ENCODE measurements around the gene MYL10.
A peak's percentile ranks its signal among the peaks of the same experiment; 100 is the strongest.
"Not testable (repeated sequence)": the region's sequence is repeated elsewhere in the genome, so short reads cannot be mapped to it uniquely, and the experiment has no call there.

Gene MYL10

GRCh38 chr7:101617451-101618206, 11.5 kb downstream of the MYL10 start:
- no peak for DNase-seq

GRCh38 chr7:101615446-101615845, 13.7 kb downstream of the MYL10 start:
- no peak for DNase-seq

- DNase-seq: no peak
These were observed 14.2 kb downstream of the MYL10 start for GRCh38 chr7:101614939-101615302.

- DNase-seq: no peak
These were observed 14.8 kb downstream of the MYL10 start for GRCh38 chr7:101614098-101614938.

GRCh38 chr7:101612885-101613515, 16.1 kb downstream of the MYL10 start:
- DNase-seq: no peak

GRCh38 chr7:101608772-101609713, 20.1 kb downstream of the MYL10 start:
- no peak for DNase-seq

GRCh38 chr7:101606498-101606923, 22.6 kb downstream of the MYL10 start:
- no peak for DNase-seq

GRCh38 chr7:101605611-101606497, 23.2 kb downstream of the MYL10 start:
- no peak for DNase-seq

- not testable (repeated sequence) for DNase-seq
These were observed 24.2 kb downstream of the MYL10 start for GRCh38 chr7:101604934-101605332.

GRCh38 chr7:101604331-101604933, 24.7 kb downstream of the MYL10 start:
- no peak for DNase-seq

GRCh38 chr7:101602484-101603241, 26.4 kb downstream of the MYL10 start:
- peak; percentile 65 for DNase-seq

- no peak for DNase-seq
These were observed 27.0 kb downstream of the MYL10 start for GRCh38 chr7:101602082-101602481.

GRCh38 chr7:101599787-101600186, 29.3 kb downstream of the MYL10 start:
- DNase-seq: no peak

GRCh38 chr7:101598986-101599771, 29.9 kb downstream of the MYL10 start:
- no peak for DNase-seq

GRCh38 chr7:101598422-101598985, 30.6 kb downstream of the MYL10 start:
- DNase-seq: no peak

GRCh38 chr7:101597941-101598340, 31.2 kb downstream of the MYL10 start:
- no peak for DNase-seq

- DNase-seq: no peak
These were observed 32.2 kb downstream of the MYL10 start for GRCh38 chr7:101596898-101597297.

- no peak for DNase-seq
These were observed 33.1 kb downstream of the MYL10 start for GRCh38 chr7:101595766-101596537.

Measured in stimulated activated CD4-positive, alpha-beta T cell treated with anti-CD3 and anti-CD28 coated beads, Interleukin-1b, Interleukin-23, amount 100 ng/mL, for 48 hours (primary cell).